Fibroblast of skin of abdomen (primary cell): ENCODE data around the gene CCDC137.

Source experiments
- DNase-seq: peaks from one replicate; pipeline ENCODE4 v3.0.0-alpha.2; 2013

The CCDC137 gene

DNA sequence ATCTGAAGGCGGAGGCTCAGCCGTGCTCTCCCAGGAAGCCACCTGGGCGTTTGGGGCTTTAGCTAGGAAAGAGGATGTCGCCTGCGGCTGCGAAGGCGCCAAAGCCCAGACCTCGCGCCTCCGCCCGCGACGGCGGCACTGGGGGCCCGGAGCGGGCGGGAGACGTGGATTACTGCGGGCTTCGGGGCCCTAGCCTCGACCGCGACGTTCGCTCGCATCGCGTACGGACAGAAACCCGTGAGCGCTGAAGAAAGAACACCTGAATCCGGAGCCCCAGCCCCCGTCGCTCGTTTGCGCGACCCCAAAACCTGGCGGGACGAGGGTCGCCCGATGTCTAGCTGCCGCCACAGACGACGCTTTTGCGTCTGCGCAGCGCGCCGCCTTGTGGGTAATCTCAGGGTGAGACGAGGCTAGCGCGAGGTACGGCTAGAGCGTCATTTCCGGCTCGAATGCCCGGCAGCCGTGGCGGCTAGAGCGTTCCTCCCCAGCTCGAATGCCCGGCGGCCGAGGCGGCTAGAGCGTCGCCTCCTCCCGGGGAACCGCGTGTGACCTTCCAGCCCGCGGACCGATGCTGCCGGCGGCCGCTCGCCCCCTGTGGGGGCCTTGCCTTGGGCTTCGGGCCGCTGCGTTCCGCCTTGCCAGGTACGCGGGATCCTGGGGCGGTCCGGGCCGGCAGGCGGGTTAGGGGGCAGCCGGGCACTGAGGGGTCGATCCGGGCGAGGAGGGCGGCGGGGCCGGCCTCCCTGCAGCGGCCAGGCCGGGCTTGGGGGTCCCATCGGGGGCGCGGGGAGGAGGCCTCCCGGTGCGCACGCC is 36.6 kb downstream of the CCDC137 start, which contains the start of gene MRPL12:
Gene MRPL12, plus strand, starts transcription at position 434 of the 813 bp plus-strand sequence. Its CDS starts 135 bp downstream, at position 569.
- peak; percentile 89 for DNase-seq

DNA sequence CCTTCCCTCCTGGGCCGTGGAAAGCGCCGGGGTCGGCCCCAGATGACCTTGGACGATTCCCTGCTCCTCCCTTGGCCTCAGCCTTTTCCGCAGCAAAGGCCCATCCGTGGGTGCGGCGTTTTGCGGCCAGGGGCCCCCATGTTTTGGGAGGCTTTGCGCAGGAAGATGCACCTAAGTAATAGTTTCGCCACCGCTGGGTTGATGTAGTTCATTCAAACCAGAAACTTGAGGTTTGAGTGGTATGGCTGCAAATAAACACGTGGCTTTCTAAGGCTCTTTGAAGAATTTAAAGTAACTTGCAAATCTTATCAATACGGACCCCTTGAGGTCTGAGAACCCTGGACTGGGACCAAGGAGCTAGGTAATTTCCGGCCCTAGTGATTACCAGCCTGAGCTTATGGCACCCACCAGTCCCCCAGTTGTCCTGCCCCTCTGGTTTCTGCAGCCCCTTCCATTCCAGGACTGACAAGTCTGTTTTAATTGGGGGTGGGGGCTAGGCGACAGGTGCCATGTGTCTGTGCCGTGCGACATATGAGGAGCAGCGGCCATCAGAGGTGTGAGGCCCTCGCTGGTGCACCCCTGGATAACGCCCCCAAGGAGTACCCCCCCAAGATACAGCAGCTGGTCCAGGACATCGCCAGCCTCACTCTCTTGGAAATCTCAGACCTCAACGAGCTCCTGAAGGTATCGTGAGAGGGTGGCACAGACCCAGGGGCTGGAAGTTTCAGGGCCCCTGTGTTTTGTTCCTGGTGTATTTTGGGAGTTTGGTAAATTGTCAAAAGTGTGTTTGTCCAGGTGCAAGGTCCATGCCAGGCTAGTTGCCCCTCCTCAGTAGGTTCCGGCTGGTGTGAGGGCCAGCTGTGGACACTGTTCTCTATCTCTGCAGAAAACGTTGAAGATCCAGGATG is 37.5 kb downstream of the CCDC137 start:
- no peak for DNase-seq

DNA sequence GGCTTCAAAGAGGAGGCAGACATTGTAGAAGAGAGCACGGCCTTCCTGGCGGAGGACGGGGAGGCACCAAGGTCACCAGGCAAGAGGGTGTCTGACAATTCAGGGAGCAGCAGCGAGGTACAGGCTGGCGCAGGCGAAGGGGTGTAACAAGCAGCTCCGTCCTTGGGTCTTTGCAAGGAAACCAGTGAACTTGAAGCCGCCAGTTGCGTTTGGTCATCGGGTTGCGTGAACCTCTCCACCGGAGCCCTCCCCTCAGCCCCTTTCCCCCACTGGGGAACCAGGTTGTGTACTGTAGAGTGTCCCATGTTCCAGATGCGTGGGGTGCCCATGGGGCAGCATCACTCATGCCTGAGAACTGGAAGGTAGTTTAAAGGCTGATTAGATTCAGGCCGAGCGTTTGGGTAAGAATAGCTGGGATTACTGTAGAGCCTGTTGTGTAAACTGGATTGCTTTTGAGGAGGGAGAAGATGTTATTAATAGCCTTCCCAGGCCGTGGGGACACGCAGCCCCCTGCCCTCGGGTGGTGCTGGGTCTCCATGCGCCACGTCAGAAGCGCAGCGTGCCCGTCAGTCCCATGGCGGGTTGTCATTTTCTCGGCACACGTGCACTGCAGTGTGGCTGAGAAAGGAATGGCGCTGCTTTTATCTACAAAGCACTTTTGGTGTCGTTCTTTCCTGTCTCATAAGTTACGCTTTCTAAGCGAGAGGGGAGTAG is 39.1 kb downstream of the CCDC137 start:
- no peak for DNase-seq

DNA sequence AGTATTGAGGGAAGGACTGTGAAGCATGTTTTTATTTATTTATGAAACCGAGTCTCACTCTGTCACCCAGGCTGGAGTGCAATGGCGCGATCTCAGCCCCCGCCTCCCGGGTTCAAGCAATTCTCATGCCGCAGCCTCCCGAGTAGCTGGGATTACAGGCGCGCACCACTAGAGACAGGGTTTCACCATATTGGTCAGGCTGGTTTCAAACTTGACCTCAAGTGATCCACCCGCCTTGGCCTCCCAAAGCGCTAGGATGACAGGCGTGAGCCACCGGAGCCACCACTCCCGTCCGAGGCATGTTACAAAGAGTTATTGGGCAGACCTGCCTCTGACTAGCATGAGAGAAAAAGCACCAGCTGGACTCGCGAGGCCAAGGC is 39.7 kb downstream of the CCDC137 start:
- no peak for DNase-seq

DNA sequence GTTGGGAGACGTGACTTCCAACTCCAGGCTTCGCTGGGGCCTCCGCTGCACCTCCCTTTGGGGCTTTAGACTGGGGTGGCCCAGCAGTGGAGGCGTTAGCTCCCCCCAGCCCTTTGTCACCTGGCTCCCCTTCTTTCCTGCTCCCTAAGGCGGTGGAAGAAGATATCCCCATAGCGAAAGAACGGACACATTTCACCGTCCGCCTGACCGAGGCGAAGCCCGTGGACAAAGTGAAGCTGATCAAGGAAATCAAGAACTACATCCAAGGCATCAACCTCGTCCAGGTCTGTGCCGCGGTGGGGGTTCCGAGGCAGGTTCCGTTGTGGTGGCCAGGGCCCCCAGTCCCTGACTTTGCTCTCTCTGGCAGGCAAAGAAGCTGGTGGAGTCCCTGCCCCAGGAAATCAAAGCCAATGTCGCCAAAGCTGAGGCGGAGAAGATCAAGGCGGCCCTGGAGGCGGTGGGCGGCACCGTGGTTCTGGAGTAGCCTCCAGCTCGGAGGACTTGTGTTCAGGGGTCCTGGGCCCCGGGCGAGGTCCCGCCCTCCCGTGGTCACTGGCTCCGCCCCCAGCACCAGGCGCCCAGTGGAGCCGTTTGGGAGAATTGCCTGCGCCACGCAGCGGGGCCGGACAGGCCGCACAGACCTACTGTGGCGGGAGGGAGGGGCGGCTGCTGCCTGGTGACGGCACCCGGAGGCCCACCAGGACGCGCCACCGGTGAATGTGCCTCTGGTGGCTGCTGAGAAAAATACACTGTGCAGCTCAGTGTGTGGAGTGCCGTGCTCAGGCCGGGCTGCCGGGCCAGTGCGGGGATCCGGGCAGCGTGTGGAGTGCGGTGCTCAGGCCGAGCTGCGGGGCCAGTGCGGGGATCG is 40.5 kb downstream of the CCDC137 start:
- DNase-seq = no peak

DNA sequence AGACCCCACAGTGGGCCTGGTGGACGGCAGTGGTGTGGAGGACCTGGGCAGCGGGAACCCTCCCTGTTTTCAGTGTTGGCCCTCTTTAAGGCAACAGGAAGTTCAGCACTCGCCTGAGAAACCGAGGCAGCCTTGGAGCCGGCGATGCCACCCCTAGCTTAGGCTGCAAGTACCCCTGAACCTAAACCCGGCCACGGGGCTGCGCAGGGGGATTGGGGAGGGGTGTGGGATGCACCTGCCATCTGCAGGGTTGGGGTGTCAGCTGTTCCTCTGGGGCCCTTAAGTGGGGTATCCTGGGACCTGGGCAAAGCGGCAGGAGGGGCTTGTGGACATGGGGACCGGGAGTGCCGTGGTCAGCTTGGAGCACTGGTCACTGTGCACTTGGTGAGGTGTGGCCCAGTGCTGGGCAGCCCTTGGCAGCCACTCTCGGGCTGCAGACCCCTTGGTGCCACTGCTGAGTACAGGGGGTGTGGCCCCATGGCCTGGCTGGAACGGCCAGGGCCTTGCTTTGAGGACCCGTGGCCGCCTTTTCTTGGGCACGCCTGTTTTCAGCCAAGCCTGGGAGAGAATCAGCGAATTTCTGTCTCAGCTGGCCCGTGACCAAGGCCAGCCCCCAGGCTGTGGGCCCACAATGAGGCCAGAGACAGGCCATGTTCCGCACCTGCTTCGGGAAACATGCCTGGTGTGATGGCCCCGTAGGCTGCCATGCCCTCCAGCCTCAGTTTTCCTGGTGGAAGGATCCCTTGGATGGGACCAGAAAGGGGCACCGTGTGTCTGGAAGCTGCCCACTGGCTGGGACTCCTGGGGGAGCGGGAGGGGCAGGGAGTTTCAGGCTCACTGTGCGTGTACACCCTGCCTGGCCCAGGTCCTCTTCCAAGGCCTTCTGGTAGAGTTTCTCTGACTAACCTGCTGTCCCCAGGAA is 41.4 kb downstream of the CCDC137 start:
- DNase-seq = no peak

DNA sequence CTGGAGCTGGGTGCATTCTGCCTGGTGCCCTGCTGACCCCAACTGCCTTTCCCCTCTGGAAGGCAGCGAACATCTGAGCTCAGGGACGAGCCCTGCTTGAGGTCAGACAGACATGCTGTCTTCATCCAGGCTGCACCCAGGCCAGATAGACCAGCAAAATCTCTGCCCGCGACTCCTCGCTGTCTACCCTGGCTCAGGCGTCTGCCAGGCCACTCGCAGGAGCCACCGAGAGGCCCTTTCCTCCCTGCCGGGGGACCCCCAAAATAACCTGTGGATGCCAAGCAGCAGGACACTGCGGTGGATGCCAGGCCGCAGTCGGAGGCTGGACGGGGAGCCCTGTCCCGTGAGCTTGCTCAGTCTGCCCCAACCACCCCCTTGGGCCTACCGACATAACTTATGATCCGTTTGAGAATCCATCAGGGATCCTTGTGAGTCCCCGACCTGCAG is 42.2 kb downstream of the CCDC137 start:
- no peak for DNase-seq

DNA sequence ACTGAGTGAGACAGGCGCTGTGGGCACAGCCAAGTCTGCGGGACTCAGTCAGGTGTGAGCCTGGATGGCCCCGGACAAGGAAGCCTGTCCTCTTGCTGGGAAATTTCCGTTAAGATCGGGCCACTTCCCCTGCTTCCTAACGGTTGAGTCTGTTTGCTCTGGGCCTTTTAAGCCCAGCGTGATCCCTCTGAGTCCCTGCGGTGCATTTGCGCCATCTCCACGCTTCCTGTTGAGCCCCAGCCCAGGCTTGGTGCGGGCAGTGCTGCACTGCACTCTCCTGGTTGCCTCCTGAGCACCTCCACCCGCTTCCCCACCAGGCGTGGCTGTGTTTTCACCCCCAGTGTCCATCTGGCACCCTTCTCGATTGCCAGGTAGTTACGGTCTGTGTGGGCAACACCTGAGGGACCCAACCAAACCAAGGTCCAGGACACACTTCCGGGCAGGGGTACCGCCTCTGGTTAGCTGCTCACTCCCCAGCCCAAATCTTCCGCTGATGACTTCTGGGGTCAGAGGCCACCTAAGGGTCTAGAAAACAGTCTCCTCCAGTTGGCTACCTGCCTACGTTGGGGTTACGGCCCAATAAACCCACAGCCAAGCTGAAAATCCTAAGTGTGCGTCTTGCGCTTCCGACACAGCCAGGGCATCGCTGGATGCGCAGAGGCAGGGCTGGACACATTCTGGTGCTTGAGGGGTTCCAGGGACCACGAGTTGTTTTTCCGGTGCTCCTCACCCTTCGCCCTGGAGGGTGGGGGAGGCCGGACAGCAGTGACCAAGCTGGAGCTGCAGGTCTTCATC is 44.2 kb downstream of the CCDC137 start:
- DNase-seq = no peak

DNA sequence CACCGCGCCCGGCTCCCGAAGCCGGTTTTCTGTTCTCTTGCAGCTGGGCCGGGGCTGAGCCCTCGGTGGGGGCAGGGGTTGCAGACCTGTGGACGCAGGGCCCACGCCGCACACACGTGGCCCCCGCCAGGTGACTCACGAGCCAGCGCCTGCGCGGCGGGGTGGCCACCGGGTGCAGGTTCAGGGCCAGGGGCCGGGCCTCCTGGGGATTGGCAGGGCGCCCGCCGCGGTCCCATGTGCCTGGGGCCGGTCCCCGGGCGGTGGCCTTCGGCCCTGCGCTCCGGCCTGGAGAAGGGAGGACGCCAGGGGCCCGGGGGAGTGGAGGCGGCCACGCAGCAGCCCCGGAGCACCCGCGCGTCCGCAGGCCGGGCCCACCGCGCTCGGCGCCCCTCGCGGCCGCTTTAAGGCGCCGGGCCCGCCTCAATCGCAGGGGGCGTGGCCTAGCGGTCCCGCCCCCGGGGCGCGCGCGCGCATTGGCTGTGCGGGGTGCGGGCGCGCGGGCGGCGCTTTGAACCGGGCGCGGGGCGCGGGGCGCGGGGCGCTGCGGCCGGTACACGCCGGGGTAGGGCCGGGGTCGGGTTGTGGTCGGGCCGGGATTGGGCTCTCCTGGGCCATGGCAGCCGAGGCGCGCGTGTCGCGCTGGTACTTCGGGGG is 45.4 kb downstream of the CCDC137 start, which contains the start of gene SLC25A10:
Gene SLC25A10, plus strand, starts transcription at position 471 of the 654 bp plus-strand sequence. Its CDS starts 143 bp downstream, at position 614.
- peak; percentile 74 for DNase-seq

DNA sequence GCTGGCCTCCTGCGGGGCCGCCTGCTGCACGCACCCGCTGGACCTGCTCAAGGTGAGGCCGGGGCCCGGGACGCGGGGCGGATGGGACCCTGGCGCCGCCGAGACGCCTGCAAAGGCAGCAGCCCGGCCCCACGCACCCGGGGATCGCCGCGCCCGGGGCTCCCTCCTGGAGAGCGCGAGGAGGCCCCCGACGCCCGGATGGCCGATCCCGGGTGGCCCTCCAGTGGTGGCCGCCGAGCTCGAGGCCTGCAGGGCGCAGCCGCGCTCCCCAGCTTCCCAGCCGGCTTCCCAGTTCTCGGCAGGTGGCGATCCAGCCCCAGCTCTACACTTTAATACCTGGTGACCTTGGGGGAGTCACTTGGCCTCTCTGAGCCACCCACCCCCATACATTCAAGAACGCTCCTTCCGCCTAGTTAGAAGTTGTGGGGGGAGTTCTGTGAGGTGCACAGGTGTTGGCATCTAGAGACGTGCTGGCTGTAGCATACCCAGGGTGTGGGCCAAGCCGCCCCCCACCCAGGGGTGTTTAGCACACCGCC is 46.0 kb downstream of the CCDC137 start:
- peak; percentile 10 for DNase-seq

DNA sequence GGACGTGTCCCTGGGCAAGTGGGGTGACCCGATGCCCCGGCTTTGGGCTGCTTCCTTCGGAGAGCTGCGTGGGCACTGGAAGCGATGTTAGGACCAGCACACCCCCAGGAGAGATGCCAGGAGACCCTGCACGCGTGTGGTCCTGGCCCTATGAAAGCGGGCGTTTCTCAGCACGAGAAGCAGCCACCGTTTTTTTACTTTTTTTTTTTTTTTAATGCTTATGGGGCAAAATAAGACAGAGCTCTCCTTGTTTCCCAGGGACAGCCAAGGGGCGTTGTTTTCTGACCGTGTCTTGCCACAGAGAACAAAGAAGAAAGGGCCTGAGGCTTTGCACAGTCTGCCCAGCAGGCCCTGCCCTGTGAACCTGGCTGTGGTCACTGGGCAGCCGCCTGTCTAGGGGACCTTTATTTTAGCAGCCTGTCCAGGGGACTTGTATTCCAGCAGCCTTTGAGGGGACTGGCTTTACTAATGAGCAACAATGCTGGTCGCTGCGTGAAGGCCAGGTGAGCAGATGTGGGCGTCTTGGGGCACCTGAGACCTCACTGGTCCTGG is 46.5 kb downstream of the CCDC137 start:
- DNase-seq = no peak

DNA sequence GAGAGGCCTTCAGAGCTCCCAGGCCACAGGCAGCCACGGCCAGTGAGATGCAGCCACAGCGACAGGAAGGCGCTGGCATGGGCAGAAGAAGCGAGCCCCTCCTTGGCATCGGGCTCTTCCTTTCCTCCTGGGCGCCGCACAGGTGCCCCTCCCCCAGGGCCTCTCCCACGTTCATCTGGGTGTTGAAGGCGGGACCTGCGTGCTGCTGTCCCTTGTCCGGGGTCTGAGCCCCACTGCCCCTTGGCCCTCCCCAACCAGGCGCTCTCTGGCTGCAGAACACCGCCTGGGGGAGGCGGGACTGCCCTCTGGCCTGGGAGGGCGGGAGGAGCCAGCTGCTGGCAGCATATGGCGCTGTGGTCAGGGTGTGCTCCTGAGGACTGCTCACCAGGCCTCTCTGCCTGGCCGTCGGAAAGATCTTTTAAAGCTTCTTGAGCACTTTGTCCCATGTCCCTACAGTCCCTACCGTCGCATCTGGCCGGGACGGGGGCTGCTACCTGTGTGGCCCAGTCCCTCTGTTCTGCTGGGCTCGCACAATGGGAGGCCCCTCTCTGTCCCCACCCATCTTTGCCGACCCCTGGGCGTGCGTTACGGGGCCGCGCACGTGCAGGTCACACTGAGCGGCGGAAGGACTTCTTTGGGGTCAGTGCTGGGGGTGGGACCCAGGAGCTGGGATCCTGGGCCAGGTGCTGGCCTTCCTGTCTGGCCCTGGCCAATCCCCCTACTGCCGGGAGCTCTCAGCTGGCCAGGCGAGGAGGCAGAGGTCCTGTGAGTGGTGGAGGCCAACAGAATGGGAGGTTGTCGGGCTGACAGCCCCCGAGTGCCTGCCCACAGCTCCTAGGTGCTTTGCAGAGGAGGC is 47.2 kb downstream of the CCDC137 start:
- DNase-seq = no peak

DNA sequence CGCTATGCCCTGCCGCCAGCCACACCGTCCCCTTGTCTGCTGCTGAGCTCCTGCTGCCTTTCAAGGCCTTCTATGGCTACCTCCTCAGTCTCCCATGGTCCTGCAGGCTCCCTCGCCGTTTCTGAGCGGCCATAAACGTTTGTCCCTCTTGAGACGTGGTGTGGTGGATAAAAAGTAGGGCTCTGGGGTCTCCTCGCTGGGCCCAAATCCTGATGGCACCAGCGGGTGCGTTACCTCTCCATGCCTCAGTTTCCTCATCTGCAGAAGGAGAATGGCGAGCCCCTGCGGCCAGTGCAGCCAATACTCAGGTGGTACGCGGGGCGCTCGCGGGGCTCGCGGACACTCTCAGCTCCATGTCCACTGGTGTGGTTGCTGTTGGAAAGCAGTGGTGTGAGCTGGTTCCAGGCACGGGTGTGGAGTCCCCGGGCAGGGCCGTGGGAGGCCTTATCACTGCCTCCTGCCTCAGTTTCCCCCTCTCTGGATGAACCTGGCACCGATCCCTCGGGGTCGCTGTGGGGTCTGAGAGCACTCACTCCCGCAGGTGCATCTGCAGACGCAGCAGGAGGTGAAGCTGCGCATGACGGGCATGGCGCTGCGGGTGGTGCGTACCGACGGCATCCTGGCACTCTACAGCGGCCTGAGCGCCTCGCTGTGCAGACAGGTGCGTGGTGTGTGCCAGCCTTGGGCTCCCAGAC is 48.0 kb downstream of the CCDC137 start:
- no peak for DNase-seq

DNA sequence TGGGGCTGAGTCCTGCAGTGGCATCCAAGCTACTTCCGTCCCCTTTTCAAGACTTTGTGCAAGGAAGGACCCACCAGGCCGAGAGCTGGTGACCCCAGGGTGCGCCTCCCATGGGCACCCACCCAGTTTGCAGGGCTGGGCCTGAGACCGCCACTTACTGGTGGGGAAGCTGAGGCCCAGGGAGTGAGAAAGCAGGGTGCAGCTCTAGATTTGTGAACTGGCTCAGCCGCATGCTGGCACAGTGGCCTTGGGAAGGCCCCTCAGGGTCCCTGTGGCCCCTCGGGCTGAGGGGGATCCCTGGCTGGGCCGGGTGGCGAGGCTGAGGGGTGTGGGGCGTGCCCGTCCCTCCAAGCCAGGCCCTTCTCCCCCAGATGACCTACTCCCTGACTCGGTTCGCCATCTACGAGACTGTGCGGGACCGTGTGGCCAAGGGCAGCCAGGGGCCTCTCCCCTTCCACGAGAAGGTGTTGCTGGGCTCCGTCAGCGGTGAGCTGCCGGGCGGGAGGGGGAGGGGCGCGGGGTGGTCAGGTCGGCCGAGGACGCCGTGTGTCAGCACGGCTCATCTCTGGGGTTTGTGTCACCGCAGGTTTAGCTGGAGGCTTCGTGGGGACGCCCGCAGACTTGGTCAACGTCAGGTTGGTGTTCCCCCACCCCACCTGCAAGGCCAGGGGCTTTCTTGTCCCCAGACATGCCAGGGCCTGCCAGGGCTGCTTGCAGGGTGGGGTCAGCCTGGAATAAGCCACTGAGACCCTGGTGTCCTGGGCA is 48.8 kb downstream of the CCDC137 start:
- no peak for DNase-seq

DNA sequence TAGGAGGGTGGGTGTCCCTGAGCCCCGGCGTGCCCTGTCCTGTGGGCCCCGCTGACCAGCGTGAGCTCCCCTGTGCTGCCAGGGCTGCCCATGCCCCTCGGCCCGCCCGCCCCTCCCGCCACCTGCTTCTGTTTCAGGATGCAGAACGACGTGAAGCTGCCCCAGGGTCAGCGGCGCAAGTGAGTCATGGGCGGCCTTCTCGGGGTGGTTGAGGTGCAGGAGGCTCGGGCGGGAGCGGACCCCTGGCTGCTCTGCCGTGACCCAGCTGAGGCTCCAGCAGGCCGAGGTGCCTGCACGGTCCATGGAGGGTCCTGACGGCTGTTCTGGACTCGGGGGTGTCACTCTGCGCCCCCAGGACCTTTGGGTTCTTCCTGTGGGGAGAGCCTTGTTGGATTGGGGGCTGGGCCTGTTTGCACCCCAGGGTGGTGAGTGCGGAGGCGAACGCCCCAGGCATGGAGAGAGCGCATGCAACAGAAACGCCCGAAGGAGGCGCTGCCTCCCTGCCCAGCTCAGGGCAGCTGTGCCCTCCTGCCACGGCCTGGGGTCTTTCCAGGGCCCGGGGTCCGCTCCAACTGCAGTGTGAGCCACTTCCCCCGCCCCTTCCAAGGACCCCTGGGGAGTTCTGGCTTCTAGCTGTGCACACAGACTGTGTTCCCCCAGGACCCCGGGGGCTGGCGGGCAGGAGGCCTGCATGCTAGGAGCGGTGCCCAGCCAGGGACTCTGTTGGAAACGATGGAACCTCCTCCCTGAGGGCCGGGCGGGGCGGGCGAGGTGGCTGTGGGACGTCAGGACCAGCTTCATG is 49.5 kb downstream of the CCDC137 start:
- no peak for DNase-seq
